GM21360 (cell line): ENCODE measurements around the gene ZFR2.

Experiments used
- ATAC-seq: cut with Tn5 transposase; IDR thresholded peaks from one replicate; pipeline ENCODE4 v1.9.1; 2021; ENCODE audit warnings: mild to moderate bottlenecking, moderate library complexity; ENCODE audit not compliant: unreplicated experiment

ZFR2 gene

DNA sequence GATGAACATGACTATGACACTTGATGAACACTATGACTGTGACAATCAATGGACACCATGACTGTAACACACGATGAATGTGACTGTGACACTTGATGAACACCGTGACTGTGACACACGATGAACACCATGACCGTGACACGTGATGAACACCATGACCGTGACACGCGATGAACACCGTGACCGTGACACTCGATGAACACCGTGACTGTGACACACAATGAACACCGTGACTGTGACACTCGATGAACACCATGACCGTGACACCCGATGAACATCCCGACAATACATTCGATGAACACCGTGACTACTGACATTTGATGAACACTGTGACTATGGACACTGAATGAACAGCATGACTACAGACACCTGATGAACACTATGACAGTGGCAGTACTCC is 30.9 kb downstream of the ZFR2 start:
- ATAC-seq = no peak

DNA sequence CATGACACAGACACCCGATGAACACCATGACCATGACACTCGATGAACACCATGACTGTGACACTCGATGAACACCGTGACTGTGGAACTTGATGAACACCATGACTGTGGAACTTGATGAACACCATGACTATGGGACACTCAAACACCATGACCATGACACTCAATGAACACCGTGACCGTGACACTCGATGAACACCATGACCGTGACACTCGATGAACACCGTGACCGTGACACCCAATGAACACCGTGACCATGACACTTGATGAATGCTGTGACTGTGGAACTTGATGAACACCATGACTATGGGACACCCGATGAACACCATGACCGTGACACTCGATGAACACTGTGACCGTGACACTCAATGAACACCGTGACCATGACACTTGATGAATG is 31.5 kb downstream of the ZFR2 start:
- ATAC-seq = no peak

DNA sequence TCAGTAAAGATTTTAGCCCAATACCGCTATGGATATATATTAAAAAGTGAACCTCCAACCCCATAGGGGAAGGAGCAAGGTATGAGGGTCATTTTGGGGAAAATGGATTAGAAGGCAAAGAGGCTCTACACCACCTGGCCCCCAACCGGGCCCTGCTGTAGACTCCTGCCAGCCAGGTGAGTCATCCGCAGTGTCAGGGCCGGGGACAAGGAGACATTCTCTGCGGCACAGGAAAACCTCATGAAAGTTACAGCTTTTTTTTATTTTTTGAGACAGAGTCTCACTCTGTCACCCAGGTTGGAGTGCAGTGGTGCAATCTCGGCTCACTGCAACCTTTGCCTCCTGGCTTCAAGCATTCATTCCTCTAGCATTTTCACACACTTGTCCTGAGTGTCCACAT is 32.0 kb downstream of the ZFR2 start:
- ATAC-seq = no peak

DNA sequence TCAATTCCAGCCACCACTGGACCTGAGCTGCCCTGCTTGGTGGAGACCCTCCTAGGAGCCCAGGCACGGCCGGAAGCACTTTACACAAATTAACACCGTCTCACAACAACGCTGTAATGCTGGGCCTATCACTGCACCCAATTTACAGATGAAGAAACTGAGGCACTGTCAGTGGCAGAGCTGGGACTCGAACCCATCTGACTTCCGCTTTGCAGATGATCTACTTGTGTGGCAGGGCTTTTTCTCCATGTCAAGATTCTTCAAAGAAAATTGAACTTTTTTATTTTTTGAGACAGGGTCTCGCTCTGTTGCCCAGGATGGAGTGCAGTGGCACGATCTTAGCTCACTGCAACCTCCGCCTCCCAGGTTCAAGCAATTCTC is 33.8 kb downstream of the ZFR2 start:
- ATAC-seq = no peak

DNA sequence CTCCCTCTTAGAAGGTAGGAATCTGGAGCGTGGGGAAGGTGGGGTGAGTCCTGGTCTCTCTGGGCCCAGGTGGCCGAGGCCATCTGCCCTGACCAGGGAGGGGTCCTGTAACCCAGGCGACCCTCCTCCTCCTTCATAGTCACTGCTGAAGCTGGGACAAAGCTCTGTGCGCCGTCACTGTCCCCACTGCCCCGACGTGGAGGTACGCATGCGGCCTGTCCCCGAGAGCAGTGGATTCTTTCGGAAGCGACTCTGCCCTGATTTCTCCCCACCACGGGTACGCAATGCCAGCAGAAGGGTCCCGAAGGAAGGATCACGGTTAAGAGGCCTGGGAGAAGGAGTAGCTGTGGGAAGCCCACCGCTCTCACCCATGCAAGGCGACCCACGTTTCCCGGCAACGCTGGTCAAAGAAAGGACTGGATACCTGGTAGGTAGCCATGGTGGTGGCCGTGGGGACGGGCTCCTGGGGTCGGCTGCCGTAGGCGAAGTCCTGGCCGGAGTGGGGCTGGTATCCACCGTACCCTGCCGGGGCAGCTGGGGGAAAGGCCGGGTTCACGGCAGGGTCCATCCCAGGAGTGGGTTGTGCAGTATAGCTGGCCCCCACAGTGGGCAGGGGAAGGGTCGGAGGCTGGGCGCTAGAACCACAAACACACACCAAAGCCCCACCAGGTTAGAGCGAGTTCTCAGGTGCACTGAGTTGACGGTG is 34.3 kb downstream of the ZFR2 start:
- no peak for ATAC-seq

DNA sequence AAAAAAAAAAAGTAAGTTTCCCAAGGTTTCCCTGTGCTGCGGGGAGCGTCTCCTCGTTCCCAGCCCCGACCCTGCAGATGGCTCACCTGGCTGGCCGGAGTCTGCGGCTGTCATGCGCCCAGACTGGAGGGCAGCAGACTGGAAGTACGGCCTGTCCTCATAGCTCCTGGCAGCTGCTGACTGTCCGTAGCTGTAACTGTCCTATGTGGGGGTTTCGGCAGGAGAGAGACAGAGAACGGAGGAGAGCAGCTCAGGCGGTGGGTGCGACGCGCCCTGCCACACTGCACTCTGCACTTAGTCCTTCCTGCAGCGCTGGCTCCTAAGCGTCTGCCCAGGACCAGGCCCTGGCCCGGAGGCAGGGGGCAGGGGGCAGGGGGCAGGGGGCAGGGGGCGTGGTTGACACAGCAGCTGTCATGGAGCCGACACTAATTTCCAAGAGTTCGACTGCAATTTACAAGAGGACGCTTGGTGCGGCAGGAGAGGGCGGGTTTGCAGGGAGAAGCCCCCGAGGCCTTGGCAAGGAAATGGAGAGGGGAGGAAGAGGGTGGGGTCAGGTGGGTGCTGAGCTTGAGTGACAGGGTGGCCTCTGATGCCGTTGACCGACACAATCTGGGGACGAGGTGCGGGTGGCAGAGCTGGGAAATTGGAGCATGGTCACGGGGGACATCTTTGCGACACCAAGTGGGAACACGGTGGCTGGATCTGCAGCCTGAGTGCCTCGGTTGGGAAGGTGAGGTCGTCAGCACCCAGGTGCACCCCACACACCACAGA is 35.1 kb downstream of the ZFR2 start:
- ATAC-seq = no peak

DNA sequence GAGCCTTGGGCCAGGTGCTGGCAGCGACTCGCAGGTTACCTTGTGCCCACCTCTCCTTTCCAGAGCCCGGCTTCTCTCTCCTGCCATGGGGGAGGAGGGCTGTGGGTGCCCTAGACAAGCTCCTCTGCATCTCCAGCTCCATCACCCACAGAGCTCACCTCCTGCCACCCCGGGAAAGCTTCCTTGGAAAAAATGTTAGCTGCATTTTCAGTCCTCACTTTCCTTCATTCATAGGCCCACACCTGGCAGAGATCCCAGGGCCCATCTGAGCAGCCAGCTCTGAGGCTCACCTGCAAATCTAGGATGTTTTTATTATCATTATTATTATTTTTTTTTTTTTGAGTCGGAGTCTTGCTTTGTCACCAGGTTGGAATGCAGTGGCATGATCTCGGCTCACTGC is 36.8 kb downstream of the ZFR2 start:
- ATAC-seq = no peak

DNA sequence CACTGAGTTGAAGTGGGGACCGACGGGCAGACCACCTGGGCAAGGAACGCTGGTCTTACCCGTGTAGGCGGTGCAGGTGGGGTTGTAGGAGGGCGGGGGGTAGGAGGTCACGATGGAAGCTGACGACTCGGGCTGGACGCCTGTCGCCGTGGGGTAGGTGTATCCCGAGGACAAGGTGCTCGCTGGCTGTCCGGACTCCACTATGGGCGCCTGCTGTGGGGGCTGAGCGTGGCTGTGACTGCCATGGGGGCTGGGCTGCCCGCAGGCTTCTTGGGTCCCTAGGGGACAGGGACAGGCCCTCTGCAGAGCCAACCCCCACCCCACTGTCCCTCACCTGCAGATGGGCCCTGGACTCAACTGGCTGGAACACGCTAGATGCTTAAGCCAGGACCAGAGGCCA is 37.2 kb downstream of the ZFR2 start:
- no peak for ATAC-seq

DNA sequence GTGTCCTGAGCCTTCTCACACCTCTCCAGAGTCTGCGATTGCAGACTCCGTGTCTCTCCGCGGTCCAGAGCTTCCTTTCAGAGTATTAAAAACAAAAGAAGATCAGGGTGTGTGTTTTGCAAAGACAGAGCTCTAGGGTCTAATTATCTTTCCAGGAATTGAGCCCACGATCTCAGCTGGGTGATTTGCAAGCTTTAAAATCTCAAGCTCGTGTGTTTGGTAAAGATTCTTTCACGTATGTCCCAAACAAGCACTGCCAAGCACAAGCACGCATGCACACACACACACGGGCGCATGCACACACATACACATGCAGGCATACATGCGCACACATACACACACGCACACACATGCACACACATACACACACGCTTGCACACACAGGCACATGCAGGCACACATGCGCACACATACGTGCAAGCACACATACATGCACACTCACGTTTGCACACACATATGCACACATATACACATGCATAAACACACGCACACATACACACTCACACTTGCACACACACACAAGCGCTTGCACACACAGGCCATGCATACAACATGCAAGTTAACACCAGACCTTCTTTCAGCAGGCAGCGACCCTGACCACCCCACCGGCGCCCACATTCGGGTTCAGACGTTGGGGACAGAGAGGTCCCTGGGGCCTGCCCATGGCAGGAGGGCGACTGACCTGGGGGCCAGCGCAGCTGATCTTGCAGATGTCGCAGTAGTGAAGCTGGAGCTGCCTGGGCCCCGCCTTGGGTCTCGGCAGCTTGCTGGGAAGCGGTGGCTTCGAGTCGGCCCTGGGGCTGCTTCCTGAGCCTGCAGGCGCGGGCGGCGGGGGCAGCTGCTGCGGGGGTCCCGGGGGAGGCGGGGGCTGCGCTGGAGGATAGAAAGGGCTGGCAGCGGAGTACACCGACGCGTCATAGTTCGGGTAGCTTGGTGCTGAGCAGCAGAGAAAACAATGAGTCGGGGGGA is 37.9 kb downstream of the ZFR2 start:
- ATAC-seq = no peak

DNA sequence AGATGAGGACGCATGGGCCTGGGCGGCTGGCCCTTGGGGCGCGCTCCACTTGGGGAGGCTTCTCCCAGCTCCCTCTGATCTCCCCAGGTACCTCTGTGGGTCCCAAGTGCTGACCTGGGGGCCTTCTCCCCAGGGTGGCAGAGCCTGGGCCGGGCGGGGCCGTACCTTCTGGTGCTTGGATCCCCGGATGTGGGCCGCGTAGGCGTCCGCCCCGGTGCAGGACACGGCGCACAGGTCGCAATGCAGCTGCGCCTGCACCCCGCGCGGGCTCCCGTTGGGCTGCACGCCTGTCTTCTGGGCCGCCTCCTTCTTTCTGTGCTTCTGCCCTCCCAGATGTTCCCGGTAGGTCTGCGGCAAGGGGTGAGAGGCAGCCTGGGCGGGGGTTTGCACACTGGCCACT is 41.5 kb downstream of the ZFR2 start:
- ATAC-seq = no peak

DNA sequence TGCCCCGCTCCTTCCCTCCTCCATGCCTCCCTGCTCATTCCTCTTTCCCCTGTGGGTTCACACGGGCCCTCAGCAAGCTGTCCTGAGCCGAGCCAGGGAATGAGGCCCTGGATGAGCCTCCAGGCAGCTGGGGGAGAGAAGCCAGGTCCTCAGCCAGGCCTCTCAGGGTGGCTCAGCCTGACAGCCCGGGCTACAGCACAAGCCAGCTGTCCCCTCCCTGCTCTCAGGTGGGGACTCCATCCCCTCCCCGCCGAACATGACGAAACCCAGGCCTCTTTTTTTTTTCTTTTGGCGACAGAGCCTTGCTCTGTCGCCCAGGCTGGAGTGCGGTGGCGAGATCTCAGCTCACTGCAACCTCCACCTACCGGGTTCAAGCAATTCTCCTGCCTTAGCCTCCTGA is 42.7 kb downstream of the ZFR2 start:
- no peak for ATAC-seq

DNA sequence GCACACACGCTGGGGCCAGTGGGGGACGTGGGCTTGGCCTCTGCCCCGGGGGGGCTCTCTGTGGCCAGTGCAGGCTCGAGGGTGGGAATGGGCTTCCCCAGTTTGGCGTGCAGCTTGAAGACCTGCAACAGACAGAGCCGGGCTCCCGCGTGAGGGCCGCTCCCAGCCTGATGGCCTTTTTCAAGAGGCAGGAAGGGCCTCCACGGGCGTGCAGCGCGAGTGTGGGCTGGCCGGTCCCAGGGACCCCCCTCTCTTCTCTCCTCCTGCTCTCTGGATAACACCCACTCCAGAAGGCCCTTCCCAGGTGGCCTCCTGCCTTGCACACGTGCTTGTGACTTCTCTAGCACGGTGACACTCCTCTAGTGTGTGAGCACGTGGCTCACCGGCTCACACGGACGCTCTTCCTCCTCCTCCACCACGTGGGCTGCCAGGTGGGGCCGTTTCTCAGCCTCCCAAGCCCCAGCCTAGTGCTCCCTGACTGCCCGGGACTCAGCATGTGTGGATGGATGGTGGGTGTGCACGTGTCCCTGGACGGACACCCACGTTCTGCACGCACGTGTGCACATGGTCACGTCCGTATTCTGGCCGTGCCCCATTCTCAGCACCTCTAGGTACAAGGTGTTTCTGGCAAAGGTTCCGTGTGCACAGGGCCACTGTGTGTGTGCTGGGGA is 43.4 kb downstream of the ZFR2 start:
- ATAC-seq = no peak

DNA sequence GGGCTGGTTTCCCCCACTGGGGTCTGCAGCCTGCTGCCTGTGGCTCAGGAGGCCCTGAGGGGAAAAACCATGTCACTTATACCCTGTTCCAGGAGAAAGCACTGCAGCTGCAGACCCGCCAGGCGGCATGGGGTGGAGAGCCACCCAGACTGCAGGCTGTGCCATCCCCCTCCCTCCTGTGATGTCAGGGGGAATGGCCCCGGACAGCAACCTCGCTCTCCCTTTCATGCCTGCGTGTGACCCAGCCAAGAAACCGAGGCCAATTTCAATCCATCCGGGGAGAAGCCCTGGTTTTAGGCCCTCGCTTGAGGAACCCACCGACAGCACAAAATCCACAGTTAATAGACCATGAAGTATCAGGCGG is 45.5 kb downstream of the ZFR2 start:
- ATAC-seq = no peak

DNA sequence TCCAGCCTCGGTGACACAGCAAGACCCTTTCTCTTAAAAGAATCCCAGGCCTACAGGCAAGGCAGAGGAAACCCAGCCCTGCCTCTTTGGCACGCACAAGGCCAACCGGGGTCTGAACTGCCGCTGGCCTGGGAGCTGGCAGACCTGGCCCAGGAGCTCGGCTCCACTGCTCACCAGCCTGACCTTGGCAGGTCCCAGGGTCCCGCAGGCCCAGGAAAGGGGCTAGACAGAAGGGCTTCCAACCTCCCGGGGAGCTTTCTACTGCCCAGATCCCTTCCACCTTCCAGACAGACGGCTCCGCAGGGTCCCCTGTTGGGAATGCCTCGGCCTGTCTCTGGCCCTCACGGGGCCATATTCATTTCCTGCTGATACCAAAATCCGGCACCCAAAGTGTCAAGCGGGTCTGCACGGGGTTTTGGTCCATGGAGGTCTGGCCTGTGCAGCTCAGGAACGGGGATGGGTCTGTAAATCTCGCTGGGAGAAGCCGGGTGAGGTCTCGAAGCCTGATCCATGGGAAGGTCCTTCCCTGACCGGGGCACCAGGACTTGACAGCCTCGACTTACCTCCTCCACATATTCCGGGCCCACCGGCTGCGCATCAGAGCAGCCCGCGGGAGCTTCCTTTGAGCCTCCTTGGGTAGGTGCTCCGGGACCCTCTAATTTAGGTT is 46.0 kb downstream of the ZFR2 start:
- ATAC-seq = no peak

DNA sequence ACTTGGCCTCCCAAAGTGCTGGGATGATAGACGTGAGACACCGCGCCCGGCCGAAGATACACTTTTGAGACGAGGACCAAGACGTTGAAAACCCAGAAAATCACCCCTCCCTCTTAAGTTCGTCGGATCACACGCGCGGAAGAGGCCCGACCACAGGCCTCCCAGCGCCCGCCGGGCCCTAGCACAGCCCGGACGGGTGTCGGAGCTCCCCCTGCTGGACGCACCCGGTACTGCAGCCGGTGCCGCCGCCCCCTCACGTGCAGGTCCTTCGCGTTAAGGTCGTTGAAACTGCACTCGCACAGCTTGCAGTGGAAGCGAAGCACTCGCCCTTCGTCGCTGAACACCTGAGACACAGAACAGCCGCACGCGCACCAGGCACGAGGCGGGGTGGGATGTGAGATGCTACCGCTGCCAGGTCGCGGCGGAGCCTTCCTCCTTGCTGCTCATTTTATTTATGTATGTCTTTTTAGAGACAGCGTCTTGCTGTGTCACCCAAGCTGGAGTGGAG is 46.9 kb downstream of the ZFR2 start:
- ATAC-seq = no peak

DNA sequence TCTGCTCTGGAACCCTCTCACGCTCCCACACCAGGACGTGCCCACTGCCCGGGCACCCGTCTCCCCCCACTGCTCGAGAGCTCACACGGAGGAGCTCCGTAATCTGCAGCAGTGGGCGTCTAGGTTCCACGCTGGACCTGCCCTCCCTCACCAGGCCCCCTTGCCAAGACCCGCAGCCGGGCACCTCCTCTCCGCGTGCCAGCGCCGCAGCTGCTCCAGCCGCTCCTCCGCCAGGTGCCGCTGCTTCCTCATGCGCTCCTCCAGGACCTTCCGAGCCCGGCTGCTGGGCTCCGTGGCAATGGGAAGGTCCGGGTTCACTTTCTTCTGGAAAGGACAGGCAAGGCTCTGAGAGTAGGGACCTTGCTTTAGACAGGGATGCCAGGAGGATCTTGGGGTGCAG is 47.7 kb downstream of the ZFR2 start:
- no peak for ATAC-seq

DNA sequence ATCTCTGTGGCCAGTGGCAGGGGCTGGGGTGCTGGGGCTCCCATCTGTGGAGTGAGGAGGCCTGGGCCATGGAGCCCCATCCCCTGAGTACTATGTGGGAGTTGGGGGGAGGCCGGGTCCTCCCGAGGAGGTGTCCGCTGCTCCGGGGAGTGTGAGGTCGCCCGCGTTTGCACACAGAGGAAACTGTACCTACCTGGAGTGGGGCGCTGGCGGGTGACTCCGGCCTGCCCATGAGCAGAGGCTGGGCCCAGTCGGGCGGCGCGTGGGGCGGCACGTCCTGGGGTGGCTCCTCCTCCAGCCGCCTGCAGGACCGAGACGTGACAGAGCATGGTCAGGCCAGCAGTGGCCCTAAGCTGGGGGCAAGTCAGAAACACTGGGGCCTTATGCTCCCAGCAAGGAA is 48.8 kb downstream of the ZFR2 start:
- ATAC-seq = no peak

DNA sequence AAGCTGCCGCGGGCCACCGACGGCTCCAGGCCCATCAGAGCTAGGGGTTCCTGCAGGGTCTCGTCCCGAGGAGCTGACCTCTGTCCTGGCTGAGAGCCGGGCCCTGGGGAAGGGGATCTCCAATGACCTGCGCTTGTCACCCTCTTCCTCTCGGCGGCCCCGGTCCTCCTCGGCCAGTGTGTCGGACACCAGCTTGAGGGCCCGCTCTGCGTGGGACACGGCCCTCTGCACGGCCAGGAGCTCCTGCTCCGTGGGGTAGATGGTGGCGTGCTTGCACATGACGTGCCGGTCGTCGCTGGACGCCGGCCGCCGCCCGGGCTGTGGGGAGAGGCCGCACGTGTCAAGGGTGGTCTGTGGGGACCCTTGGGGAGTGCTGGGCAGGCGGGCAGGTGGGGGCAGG is 49.9 kb downstream of the ZFR2 start:
- ATAC-seq = no peak

DNA sequence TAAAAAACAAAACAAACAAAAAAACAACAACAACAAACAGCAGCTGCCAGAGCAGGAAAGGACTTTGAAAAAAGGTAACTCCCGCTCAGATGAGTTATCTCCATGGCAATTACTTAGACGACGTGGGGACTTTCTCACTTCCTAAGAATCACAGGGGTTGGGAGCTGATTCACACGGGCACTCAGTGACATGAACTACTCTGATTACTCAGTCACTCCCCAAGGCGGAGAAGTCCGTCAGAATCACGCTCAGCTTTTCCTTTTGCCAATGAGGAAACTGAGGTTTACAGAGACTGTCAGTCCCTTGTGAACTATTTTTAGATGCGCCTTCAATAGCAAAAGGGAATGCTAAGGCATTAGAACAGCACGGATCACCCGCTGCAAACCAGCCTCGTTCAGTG is 50.4 kb downstream of the ZFR2 start:
- no peak for ATAC-seq

DNA sequence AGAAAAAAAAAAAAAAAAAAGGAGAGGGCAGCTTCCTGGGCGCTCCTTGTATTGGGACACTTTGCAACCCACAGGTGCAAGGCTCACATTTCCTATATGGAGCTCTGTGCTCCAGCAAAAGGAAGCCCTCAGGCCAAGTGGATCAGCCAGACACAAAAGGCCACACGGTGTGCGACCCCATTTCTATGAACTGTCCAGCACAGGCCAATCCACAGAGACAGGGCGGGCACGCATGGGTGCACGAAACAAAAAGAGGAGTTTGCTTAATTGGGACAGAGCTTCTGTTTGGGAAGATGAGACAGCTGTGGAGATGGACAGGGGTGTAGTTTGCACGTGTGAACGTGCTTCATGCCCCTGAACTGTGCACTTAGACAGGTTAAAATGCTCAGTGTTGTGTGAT is 51.1 kb downstream of the ZFR2 start:
- ATAC-seq = no peak
